ENCODE measurements around the gene ADAMTS19.

Gene ADAMTS19

GRCh38 chr5:129689045-129689444 lies 228.9 kb downstream of the ADAMTS19 start:
- DNase-seq = no peak

- no peak for DNase-seq
Measured at GRCh38 chr5:129691220-129691619, 231.1 kb downstream of the ADAMTS19 start.

- DNase-seq = no peak
Measured at GRCh38 chr5:129696636-129697035, 236.5 kb downstream of the ADAMTS19 start.

GRCh38 chr5:129698661-129699060 lies 238.6 kb downstream of the ADAMTS19 start:
- DNase-seq = no peak

GRCh38 chr5:129716235-129716634 lies 256.1 kb downstream of the ADAMTS19 start:
- DNase-seq = no peak

- no peak for DNase-seq
Measured at GRCh38 chr5:129716651-129717050, 256.6 kb downstream of the ADAMTS19 start.

GRCh38 chr5:129717751-129718310 lies 257.7 kb downstream of the ADAMTS19 start:
- no peak for DNase-seq

- no peak for DNase-seq
Measured at GRCh38 chr5:129718471-129719090, 258.5 kb downstream of the ADAMTS19 start.

GRCh38 chr5:129724222-129724621 lies 264.1 kb downstream of the ADAMTS19 start:
- DNase-seq = no peak

- no peak for DNase-seq
Measured at GRCh38 chr5:129724647-129725046, 264.5 kb downstream of the ADAMTS19 start.

- DNase-seq = no peak
Measured at GRCh38 chr5:129739773-129740172, 279.7 kb downstream of the ADAMTS19 start.

- DNase-seq = no peak
Measured at GRCh38 chr5:129743541-129744187, 283.6 kb downstream of the ADAMTS19 start.

GRCh38 chr5:129745997-129746396 lies 285.9 kb downstream of the ADAMTS19 start:
- DNase-seq = no peak

GRCh38 chr5:129746876-129747275 lies 286.8 kb downstream of the ADAMTS19 start:
- no peak for DNase-seq

GRCh38 chr5:129747572-129748407 lies 287.7 kb downstream of the ADAMTS19 start, which contains the start of gene MINAR2:
TSS of gene MINAR2 (plus strand) at chr5:129748094. CDS start at chr5:129748191, 97 bp downstream.
- DNase-seq = no peak

GRCh38 chr5:129748913-129749880 lies 289.1 kb downstream of the ADAMTS19 start:
- DNase-seq = no peak

- no peak for DNase-seq
Measured at GRCh38 chr5:129760636-129761325, 300.7 kb downstream of the ADAMTS19 start.

- DNase-seq = no peak
Measured at GRCh38 chr5:129763651-129764050, 303.6 kb downstream of the ADAMTS19 start.

- no peak for DNase-seq
Measured at GRCh38 chr5:129766798-129767197, 306.7 kb downstream of the ADAMTS19 start.

- DNase-seq = peak; percentile 67
Measured at GRCh38 chr5:129767927-129768380, 307.9 kb downstream of the ADAMTS19 start.

- DNase-seq = no peak
Measured at GRCh38 chr5:129768735-129769134, 308.6 kb downstream of the ADAMTS19 start.
